OCI-LY7 (cell line): Measurements from ENCODE around the gene CEP290.

ENCODE experiments used
- EZH2phosphoT487 ChIP-seq: fragments of 200-600 bp; sonication (generic); IDR thresholded peaks from 2 replicates; pipeline ENCODE4 v1.6.1; 2018; ENCODE audit warnings: low read depth, borderline replicate concordance, mild to moderate bottlenecking, mixed run types, antibody characterized with exemption, low read length, moderate library complexity, mixed read lengths
- TF ChIP-seq, protein P1 (sequence below): fragments of 200-600 bp; sonication (generic); conservative IDR thresholded peaks from 2 replicates; pipeline ENCODE4 v1.5.1; 2014; ENCODE audit warnings: mild to moderate bottlenecking, antibody characterized with exemption, low read length, moderate library complexity, mixed read lengths

- TF ChIP-seq, protein P1, sequence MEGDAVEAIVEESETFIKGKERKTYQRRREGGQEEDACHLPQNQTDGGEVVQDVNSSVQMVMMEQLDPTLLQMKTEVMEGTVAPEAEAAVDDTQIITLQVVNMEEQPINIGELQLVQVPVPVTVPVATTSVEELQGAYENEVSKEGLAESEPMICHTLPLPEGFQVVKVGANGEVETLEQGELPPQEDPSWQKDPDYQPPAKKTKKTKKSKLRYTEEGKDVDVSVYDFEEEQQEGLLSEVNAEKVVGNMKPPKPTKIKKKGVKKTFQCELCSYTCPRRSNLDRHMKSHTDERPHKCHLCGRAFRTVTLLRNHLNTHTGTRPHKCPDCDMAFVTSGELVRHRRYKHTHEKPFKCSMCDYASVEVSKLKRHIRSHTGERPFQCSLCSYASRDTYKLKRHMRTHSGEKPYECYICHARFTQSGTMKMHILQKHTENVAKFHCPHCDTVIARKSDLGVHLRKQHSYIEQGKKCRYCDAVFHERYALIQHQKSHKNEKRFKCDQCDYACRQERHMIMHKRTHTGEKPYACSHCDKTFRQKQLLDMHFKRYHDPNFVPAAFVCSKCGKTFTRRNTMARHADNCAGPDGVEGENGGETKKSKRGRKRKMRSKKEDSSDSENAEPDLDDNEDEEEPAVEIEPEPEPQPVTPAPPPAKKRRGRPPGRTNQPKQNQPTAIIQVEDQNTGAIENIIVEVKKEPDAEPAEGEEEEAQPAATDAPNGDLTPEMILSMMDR, result no peak
- TF ChIP-seq EZH2phosphoT487, result no peak
Measured at GRCh38 chr12:88163371-88163770, 21.5 kb upstream of the CEP290 start.
